Measurements from ENCODE around the gene PDPR.
A peak's percentile ranks its signal among the peaks of the same experiment; 100 is the strongest.
"Not testable (repeated sequence)": the region's sequence is repeated elsewhere in the genome, so short reads cannot be mapped to it uniquely, and the experiment has no call there.

Gene PDPR

GRCh38 chr16:70113982-70114826 lies at the start of gene PDPR:
Gene PDPR, plus strand, starts transcription at chr16:70114332. Its CDS starts 6,161 bp downstream, at chr16:70120493.
- peak; percentile 90 for DNase-seq (ENCODE audit: low spot score)

- DNase-seq (ENCODE audit: low spot score), result peak; percentile 26
These were observed 49.2 kb upstream of the PDPR start for GRCh38 chr16:70064841-70065370.

- DNase-seq (ENCODE audit: low spot score), result not testable (repeated sequence)
These were observed 48.8 kb upstream of the PDPR start for GRCh38 chr16:70065376-70065745.

- DNase-seq (ENCODE audit: low spot score), result peak; percentile 91
These were observed 48.1 kb upstream of the PDPR start for GRCh38 chr16:70065746-70066658.

- DNase-seq (ENCODE audit: low spot score), result not testable (repeated sequence)
These were observed 47.4 kb upstream of the PDPR start for GRCh38 chr16:70066751-70067150.

DNA sequence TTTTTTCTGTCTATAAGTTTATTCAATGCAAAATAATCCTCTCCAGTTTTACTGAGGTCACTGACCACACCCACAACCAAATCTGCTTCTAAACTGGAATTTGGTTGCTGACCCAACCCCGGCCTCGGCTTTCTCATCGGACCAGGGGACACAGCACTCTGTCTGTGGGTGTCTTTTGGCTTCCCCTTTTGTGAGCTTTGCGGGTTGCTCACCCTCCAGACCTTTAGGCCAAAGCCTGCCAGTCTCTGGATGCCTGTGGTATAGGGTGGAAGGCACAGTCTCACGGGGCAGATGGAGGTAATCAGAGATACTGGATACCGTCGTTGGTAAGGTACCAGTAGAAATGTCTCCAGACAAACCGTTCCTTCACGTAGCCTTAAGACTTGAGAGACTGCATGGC lies 35.1 kb upstream of the PDPR start:
- DNase-seq (ENCODE audit: low spot score), result not testable (repeated sequence)

DNA sequence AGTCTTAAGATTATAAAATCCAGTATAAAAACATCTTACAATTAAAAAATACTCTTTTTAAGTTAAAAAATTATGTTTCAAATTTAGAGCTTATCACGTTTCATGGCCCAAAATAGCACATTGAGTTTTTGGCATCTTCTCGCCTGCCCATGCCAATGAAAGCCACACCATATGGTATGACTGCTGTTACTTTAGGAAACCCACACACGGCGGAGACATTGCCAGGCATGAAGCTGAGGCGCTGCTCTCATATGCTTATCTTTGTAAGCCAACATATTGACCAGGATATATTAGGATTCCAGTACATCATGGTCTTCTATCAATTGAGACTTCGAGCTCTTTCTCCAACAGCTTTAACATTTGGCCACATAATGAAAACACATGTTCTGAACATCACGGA lies 32.9 kb upstream of the PDPR start:
- DNase-seq (ENCODE audit: low spot score), result not testable (repeated sequence)

DNA sequence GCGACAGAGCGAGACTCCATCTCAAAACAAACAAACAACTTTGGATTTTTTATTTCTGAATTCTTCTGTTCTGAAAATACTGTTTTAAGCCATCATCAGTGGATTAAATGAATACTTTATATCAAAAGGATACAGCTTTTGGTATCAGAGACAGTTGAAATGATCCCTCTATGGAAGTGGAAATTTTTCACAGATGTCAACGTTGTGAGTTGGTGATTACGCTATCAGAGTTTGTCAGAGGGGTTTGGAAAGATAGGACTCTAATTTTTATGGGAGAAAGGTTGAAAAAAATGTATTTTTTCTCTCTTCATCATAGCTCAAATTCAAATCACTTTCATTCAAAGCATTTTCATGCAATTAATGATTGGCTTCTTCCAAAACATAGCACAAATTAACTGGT lies 30.2 kb upstream of the PDPR start:
- not testable (repeated sequence) for DNase-seq (ENCODE audit: low spot score)

- not testable (repeated sequence) for DNase-seq (ENCODE audit: low spot score)
These were observed 26.0 kb upstream of the PDPR start for GRCh38 chr16:70088160-70088559.

DNA sequence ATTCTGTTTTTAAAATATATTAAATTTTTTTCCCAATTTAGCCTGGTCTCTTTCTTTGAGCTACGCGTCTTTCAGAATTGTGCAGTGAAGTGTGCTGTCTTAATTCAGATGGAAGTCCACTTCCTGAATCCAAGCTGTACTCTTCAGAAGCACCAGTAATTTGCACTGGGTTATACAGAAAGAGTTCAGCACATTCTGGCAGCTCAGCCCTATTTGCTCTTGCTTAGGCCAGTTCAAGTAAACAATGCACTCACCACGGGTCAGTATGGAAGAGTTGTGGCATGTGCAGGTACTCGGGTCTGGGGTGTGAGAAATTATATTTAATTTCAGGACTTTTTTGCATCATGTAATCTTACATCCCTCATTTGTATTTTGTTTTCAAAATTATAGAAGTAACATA lies 25.3 kb upstream of the PDPR start:
- not testable (repeated sequence) for DNase-seq (ENCODE audit: low spot score)

GRCh38 chr16:70089289-70089688 lies 24.8 kb upstream of the PDPR start:
- DNase-seq (ENCODE audit: low spot score), result not testable (repeated sequence)

DNA sequence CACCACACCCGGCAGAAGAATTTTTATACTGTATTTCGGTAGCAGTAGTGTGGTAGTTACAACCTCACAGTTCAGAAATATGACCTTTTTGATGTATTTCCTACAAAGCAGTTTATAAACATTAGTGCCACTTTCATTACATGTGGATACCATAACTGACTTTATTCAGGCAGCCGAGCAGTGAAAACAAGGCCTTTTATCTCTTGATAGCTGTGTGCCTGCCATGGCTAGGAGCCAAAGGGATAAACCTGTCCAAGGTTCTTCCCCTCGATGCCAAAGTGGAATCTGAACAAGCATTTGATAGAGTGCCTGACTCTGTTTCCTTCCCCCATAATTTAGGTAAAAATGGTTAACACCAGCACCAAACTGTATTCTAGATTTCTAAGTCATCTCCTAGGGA lies 23.0 kb upstream of the PDPR start:
- DNase-seq (ENCODE audit: low spot score), result not testable (repeated sequence)

DNA sequence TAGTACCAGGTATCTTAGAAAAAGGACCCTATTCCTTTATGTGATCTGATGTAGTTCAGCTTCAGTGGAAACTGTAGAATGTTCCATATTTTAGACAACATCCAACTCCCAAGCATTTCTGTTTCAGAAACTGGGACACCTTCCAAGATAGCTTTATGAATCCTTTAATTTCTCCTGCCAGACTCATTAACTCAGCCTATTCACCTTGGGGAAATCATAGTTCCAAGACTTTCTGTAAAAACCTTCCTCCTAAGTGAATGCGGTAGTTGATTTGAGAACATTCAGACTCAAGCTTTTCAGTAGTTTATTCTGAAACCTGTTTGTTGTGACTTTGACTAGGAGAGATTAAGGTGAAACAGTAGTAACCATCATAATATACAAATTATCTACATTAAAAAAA lies 20.0 kb upstream of the PDPR start:
- DNase-seq (ENCODE audit: low spot score), result not testable (repeated sequence)

DNA sequence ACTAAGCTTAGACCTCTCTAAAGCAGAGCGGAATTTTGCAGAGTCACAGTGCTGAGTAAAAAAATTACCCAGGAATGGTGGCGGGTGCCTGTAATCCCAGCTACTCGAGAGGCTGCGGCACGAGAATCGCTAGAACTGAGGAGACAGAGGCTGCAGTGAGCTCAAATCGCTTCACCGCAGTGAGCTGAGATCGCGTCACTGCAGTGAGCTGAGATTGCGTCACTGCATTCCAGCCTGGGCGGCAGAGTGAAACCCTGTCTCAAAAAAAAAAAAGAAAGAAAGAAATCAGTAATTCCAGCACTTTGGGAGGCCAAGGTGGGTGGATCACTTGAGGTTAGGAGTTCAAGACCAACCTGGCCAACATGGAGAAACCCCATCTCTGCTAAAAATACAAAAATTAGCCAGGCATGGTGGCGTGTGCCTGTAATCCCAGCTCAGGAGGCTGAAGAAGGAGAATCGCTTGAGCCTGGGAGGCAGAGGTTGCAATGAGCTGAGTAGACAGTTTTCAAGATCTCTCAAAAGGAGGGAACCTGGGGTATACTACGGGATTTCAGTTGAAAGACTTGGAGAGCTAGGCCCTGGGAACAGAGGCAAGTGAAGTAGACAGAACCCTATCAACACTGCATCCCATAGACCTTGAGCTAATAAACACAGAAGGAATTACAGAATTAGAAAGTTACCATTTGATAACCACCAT lies 4.4 kb upstream of the PDPR start:
- DNase-seq (ENCODE audit: low spot score), result not testable (repeated sequence)

- DNase-seq (ENCODE audit: low spot score), result not testable (repeated sequence)
These were observed 2.0 kb upstream of the PDPR start for GRCh38 chr16:70112162-70112561.

DNA sequence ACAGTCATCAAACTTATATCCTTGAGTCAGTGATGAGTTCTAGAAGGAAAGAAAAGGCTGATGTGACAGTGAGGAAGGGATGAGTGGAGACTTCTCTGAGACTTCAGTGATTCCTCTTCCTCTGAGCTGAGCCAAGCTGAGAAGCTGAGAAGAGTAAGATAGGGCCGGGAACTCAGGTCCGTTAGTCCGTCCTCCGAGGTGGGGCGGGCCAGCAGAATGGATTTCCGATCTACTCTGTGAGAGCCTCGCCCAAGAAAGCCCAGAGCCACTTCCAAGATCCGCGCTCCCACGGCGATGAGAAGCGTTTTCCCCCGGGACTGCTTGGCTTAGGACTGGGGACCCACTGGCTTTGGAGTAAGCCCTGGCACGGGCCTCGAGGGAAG lies 542 bp upstream of the PDPR start:
- not testable (repeated sequence) for DNase-seq (ENCODE audit: low spot score)

GRCh38 chr16:70118354-70118753 lies 4.2 kb downstream of the PDPR start:
- not testable (repeated sequence) for DNase-seq (ENCODE audit: low spot score)

DNA sequence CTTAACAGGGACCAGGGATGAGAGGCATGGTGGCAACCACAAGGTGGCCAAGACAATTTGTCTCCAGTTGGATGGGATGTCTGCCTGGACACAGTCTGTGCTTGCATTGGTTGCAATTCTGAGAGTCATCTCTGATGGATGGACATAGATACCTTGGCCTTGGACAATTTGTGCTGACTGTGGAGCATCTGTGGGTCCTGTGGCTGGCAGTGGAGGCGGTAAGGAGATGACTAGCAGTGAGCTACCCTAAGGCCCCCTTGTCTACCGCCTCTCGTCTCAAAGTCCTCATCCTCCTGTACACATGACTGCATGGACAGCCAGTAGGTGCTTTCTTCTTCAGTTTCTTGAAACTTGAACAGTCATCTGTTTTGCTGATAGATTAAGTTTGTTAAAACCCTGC lies 4.6 kb downstream of the PDPR start:
- DNase-seq (ENCODE audit: low spot score), result not testable (repeated sequence)

- DNase-seq (ENCODE audit: low spot score), result not testable (repeated sequence)
These were observed 6.3 kb downstream of the PDPR start for GRCh38 chr16:70120398-70120797.

DNA sequence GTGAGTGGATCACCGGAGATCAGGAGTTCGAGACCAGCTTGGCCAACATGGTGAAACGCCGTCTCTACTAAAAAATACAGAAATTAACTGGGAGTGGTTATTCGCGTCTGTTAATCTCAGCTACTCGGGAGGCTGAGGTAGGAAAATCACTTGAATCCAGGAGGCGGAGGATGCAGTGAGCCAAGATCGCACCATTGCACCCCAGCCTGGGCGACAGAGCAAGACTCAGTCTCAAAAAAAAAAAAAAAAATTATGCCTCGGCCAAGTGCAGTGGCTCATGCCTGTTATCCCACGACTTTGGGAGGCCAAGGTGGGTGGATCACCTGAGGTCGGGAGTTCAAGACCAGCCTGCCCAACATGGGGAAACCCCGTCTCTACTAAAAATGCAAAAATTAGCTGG lies 9.7 kb downstream of the PDPR start:
- not testable (repeated sequence) for DNase-seq (ENCODE audit: low spot score)

GRCh38 chr16:70126226-70126625 lies 12.1 kb downstream of the PDPR start:
- DNase-seq (ENCODE audit: low spot score), result not testable (repeated sequence)

GRCh38 chr16:70127706-70128105 lies 13.6 kb downstream of the PDPR start:
- DNase-seq (ENCODE audit: low spot score), result not testable (repeated sequence)
